ENCODE results near the gene HSD17B12.
A peak's percentile ranks its signal among the peaks of the same experiment; 100 is the strongest.

HSD17B12 gene

DNA sequence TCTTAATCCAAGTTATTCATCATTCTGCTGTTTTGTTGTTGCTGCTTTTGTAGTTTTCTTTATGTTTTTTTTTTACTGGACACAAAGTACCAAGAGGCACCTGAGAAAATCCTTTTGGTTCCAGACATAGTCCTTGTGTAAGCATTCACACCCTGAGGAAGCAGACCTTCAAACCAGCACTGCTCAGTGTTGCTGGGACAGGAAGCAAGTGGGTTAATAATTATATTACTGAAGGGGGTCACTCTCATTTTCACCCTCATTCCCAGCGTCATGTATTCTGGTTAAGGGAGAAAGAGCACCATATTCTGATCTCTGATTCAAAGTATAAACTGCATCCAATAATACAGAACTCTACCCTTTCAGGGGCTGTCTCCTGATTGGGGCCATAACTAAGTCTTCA is 194.2 kb downstream of the HSD17B12 start:
- DNase-seq, result no peak

DNA sequence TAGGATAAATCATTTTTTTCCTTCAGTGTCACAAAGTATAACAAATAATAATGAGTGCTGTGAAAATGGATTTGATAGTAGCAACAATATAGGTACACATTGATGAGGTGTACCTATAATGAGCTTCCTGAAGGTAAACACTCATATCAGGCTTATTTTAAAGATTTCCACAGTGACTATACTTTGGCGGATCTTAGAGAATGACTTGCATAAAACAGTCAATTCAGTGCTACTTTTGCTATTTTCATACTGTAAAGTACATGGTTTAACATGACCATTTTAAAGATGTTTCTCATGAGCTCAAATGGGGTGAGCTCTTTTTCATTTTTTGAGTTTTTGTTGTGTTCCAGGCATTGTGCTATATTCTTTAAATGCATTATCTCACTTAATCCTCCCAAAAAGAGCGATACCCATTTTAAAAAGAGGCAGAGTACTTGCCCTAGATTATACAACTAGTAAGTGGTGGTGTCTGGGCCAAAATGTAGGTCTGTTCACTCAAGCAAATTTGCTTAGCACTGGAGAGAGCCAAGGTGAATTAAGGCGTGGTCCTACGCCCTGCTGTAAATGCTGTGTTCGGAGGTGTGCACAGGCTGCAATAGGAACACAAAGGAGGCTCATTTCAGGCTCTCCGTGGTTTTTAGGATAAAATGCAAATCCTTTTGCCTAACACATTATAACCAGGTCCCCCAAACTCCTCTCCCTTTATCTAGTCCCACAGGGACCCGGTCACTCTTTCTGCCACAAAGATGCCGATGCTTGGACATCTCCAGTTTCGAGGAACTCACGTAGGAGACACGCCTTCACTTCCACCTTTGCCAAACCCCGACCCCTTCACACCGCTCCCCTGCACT is 199.5 kb downstream of the HSD17B12 start:
- DNase-seq, result no peak

DNA sequence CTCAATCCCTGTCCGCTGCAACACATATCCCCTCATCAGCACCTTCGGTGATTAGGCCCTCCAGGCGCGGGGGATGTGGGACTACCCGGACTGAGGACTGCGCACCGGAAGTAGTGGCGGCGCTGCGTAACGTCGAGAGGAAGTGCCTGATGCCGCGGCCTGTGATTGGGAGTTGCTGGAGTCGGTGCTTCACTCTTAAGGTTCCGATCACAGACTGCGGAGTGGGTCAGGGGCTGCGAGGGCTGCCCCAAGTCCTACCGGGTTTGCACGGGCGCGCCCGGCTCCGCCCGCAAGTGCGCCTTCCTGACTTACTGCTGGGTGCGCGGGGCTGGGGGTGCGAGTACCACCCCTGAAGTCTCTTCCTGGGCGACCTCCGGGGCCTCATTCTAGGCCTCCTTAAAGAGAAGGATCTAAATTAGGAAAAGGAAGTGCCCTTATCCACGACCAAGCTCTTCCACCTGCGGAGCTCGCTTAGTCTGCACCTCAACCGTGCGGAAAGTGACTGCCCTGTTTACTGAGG is 200.2 kb downstream of the HSD17B12 start, which contains the start of gene ALKBH3:
TSS of gene ALKBH3 (plus strand) at position 192 of the 520 bp plus-strand sequence. CDS start 1,822 bp downstream, outside the sequence.
- DNase-seq, result peak; percentile 93

DNA sequence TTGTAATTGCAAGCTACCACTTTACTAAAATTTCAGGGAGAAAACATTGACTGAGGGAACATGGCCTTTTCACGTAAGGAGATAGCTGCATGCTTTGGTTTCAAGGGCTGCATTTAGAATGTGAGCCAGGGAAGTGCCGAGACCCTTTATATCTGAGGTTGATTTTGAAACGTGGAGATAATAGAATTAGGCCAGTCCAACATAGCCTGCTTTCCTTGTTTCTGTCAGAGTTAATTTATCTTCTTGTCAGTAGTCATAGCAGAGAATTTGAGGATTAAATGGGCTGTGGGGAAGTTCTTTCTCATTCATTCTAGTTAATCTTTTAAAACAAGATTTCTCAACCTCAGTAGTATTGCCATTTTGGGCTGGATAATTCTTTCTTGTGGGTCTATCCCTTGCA is 212.3 kb downstream of the HSD17B12 start:
- DNase-seq, result no peak

DNA sequence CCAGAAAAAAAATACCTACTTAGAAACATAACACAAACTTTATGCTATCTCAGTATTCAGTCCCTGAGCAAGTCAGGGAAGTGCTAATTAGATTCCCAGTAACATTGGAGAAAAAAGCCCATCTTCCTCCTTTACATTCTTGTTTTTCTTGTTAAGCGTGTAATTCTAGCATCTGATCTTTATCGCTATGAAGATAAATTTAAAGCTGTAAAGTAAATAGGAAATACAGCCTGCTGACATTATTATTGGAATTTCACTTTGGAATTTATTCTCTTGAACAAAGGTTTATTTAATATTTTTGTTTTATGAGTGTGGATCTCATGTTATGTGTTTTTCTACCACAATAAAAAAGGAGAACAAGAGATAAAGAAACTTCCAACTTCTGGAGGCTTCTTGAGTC is 214.0 kb downstream of the HSD17B12 start:
- no peak for DNase-seq

DNA sequence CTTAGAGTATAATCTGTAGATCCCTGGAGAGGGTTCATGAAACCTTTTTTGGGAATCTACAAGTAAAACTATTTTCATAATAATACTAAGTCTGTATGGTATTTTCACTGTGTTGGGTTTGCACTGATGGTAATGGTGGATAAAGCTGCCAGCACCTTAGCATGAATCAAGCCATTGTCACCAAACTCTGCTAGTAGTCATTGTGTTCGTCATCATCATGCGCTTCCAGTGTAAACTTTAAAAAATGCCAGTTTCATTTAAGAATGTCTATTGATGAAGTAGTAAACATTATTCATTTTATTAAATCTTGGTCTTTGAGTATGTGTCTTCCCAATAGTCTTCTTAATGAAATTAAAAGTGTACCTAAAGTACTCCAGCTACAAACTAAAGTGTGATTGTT is 215.1 kb downstream of the HSD17B12 start:
- DNase-seq, result no peak

DNA sequence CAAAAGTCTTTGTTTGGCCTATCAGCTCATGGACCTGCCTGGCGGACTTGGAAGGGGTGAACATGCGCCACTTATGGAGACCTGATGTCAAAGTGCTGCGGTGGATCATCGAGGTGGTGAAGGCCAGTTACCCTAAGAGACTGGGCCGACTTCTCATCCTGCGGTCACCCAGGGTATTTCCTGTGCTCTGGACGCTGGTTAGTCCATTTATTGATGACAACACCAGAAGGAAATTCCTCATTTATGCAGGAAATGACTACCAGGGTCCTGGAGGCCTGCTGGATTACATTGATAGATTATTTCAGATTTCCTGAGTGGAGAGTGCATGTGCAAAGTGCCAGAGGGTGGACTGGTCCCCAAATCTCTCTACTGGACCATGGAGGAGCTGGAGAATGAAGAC is 218.0 kb downstream of the HSD17B12 start:
- no peak for DNase-seq

DNA sequence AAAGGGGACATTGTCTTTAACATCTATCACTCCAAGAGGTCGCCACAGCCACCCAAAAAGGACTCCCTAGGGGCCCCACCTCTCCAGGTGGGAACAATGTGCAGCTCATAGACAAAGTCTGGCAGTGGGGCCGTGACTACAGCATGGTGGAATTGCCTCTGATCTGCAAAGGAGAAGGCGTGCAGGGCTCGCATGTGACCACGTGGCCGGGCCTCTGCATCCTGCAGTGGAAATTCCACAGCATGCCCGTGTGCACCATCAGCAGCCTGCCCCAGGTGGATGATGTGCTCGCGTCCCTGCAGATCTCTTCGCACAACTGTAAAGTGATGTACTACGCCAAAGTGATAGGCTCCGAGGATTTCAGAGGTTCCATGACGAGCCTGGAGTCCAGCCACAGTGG is 218.6 kb downstream of the HSD17B12 start:
- no peak for DNase-seq

DNA sequence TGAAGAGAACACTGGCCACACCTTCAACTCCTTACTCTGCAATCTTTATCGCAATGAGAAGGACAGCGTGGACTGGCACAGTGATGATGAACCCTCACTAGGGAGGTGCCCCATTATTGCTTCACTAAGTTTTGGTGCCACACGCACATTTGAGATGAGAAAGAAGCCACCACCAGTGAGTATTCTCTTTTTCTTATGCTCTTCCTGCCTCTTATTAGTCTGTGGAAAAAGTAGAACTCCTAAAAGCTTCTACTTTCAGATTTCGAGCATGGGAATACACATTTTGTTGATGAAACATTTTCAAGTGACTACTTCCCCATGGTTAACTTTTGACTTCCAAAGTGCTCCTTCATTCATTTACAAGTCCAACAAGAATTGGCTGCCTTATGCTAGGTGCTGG is 221.0 kb downstream of the HSD17B12 start:
- no peak for DNase-seq

DNA sequence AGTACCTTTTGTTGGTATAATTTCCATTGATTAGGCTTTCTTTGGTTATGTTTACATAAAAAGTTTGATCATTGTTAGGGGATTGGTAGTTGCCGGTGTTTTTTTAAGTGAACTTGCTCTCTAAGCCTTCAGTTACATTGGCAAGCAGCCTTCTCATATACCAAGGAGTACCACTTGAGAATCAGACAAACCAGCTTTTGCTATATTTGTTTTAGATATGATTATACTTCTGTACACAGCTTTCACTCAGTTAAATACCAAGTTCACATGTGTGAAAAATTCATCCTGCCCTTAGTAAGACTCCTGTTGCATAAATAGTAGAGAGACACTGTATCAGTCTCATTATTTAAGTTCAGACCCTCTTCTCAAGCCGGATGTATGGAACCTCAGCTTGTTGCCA is 222.5 kb downstream of the HSD17B12 start:
- DNase-seq, result no peak

DNA sequence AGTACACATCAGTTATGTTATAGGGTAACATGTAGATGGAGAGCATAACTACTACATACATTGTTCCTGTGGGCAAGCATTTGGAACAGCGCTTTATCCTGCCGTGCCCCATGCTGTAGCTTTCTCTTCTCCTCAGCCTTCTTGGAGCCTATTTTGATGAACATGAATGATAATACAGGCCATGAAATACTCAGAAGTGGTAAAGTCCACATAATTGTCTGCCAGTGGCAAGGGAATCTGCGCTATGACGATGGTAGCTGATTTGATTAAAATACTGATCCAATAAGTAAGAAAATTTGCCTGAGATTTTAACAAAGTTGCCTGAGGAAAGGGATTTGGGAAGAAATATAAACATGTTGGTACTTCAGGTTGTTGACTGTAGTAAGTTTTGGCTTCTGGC is 223.4 kb downstream of the HSD17B12 start:
- DNase-seq, result no peak

DNA sequence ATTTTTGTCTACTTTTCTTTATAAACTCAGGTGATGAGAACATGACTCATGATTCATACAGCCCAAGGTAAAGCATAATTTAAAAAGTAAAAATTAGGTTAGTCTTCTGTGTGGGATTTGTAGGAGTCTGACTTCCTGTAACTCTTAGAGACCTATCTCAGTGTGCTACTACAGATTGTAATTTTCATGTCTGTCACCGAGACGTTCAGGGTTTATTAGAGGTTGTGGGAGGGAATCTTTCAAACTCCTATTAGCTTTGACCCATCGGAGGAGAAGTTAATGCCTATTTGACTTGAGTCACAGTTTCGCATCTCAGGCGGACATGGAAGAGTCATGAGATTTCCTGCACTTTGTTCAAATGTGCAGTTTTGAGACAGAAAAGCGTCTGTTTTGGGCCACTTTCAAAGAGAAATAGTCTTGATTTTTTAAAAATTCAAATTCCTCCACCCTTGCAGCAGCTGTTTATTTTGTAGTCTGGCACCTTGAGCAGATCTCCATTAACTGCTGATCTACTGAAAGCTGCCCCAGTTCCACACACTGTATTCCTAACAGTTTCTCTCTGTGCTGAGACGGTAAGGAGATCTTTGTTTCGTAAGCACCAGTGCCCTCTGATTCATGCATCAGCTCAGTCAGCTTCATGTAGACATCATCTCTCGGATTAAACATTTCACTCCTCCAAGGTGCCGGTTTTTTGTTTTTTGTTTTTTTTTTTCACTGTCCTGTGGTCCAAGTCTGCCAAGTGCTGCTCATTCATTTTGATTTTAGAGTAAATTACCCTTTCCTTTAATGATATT is 224.4 kb downstream of the HSD17B12 start:
- no peak for DNase-seq

DNA sequence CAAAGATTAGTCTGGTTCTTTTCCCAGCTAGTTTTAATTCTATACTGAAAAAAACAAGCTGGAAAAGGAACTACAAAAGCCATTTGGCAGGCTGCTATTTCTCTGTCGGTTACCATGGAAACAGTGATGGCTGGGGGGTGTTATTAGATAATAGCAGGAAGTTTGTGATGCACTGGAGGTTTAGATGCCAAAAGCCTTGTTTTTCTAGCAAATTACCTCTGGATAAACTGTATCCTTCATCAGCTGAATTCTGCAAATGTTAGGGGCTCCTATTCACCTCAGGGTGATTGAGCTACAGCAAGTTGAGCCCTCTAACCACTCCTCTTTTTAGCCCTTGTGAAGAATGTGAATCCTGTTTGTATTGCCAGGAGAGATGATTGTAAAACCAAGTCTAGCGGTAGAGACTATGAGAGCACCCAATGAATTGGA is 225.3 kb downstream of the HSD17B12 start:
- no peak for DNase-seq
